SK-N-SH (cell line): ENCODE results near the gene PLA2G6.

Source experiments
- CTCF ChIP-seq: fragments of 200-600 bp; sonication (generic); IDR thresholded peaks from 2 replicates; pipeline ENCODE4 v1.6.1; 2017; ENCODE audit warnings: antibody characterized with exemption, mild to moderate bottlenecking, moderate library complexity
- ELF1 ChIP-seq: IDR thresholded peaks from 2 replicates; pipeline ENCODE4 v1.4.0; 2012
- EP300 ChIP-seq, 2 experiments: IDR thresholded peaks; 2 replicates each; pipeline versions ENCODE4 v1.4.0 to v1.6.1; 2012; ENCODE audit warnings: borderline replicate concordance in 1 of 2, low read depth in 1 of 2, low read length in 1 of 2
- GATA2 ChIP-seq: sonication (generic); formaldehyde crosslinking; IDR thresholded peaks from 2 replicates; pipeline ENCODE4 v1.5.0; 2020; ENCODE audit warnings: mild to moderate bottlenecking, missing genetic modification reagents
- JUND ChIP-seq: IDR thresholded peaks from 2 replicates; pipeline ENCODE4 v1.4.0; 2012
- MXI1 ChIP-seq: IDR thresholded peaks from 2 replicates; pipeline ENCODE4 v1.6.1; 2012; ENCODE audit warnings: mild to moderate bottlenecking, low read depth, low read length, improper control_type of control experiment
- PBX3 ChIP-seq: IDR thresholded peaks from 2 replicates; pipeline ENCODE4; 2012
- SIN3A ChIP-seq: IDR thresholded peaks from 2 replicates; pipeline ENCODE4 v1.6.1; 2012; ENCODE audit warnings: low read depth, mild to moderate bottlenecking, low read length, moderate library complexity, borderline replicate concordance
- TCF12 ChIP-seq: IDR thresholded peaks from 2 replicates; pipeline ENCODE4 v1.4.0; 2012
- YY1 ChIP-seq: IDR thresholded peaks from 2 replicates; pipeline ENCODE4 v1.4.0; 2012; ENCODE audit warnings: low read depth, mild to moderate bottlenecking
- TF ChIP-seq, protein P1 (sequence below): IDR thresholded peaks from 2 replicates; pipeline ENCODE4 v1.4.0; 2012; ENCODE audit warnings: low read depth, borderline replicate concordance
- TF ChIP-seq, protein P2 (sequence below): IDR thresholded peaks from 2 replicates; pipeline ENCODE4 v1.6.1; 2012; ENCODE audit warnings: mild to moderate bottlenecking, low read depth, low read length, moderate library complexity

DNA sequence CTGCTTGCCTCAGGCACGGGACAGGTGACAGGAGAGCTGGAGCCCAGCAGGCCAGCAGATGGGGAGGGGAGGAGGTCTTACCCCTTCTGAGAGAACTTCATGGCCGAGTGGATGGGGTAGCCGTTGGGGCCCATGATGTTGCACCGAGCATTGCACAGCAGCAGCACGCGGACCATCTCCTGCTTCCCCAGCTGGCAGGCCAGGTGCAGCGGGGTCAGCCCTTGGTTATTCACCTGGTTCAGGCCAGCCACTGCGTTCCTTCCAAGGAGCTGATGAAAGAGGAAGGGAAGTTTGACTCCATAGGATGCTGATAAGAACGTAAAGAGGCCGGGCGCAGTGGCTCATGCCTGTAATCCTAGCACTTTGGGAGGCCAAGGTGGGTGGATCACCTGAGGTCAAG, 41.7 kb downstream of the PLA2G6 start:
- TF ChIP-seq GATA2 (no peak), YY1 (no peak), JUND (no peak), CTCF (no peak), ELF1 (no peak), TCF12 (no peak), PBX3 (no peak), SIN3A (no peak), MXI1 (no peak), EP300 (IDR thresholded peaks at IDR 0.05; ENCODE audit: borderline replicate concordance in 1 of 2, low read depth in 1 of 2, low read length in 1 of 2) (no peak)
- TF ChIP-seq, protein P1, sequence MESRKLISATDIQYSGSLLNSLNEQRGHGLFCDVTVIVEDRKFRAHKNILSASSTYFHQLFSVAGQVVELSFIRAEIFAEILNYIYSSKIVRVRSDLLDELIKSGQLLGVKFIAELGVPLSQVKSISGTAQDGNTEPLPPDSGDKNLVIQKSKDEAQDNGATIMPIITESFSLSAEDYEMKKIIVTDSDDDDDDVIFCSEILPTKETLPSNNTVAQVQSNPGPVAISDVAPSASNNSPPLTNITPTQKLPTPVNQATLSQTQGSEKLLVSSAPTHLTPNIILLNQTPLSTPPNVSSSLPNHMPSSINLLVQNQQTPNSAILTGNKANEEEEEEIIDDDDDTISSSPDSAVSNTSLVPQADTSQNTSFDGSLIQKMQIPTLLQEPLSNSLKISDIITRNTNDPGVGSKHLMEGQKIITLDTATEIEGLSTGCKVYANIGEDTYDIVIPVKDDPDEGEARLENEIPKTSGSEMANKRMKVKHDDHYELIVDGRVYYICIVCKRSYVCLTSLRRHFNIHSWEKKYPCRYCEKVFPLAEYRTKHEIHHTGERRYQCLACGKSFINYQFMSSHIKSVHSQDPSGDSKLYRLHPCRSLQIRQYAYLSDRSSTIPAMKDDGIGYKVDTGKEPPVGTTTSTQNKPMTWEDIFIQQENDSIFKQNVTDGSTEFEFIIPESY = no peak
- TF ChIP-seq, protein P2, sequence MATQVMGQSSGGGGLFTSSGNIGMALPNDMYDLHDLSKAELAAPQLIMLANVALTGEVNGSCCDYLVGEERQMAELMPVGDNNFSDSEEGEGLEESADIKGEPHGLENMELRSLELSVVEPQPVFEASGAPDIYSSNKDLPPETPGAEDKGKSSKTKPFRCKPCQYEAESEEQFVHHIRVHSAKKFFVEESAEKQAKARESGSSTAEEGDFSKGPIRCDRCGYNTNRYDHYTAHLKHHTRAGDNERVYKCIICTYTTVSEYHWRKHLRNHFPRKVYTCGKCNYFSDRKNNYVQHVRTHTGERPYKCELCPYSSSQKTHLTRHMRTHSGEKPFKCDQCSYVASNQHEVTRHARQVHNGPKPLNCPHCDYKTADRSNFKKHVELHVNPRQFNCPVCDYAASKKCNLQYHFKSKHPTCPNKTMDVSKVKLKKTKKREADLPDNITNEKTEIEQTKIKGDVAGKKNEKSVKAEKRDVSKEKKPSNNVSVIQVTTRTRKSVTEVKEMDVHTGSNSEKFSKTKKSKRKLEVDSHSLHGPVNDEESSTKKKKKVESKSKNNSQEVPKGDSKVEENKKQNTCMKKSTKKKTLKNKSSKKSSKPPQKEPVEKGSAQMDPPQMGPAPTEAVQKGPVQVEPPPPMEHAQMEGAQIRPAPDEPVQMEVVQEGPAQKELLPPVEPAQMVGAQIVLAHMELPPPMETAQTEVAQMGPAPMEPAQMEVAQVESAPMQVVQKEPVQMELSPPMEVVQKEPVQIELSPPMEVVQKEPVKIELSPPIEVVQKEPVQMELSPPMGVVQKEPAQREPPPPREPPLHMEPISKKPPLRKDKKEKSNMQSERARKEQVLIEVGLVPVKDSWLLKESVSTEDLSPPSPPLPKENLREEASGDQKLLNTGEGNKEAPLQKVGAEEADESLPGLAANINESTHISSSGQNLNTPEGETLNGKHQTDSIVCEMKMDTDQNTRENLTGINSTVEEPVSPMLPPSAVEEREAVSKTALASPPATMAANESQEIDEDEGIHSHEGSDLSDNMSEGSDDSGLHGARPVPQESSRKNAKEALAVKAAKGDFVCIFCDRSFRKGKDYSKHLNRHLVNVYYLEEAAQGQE = no peak
